PFSK-1 (cell line): ENCODE results near the gene RPL12.

Source experiments
- FOXP2 ChIP-seq: optimal IDR thresholded peaks from 2 replicates; pipeline ENCODE3; 2011; ENCODE audit warnings: borderline replicate concordance, control low read depth, inconsistent platforms; ENCODE audit not compliant: insufficient read depth; ENCODE audit errors: extremely low read length, extremely low read depth
- POLR2AphosphoS5 ChIP-seq: IDR thresholded peaks from 2 replicates; pipeline ENCODE4 v1.6.1; 2012; ENCODE audit warnings: low read depth, mild to moderate bottlenecking, control low read depth, low read length, moderate library complexity
- REST ChIP-seq, 2 experiments: IDR thresholded peaks; 2 replicates each; pipeline versions ENCODE4 v1.6.1 to v1.8.0; 2011 to 2012; ENCODE audit warnings: low read depth in 2 of 2, low read length in 2 of 2, control low read depth in 1 of 2, inconsistent platforms in 1 of 2, mild to moderate bottlenecking in 1 of 2, moderate library complexity in 1 of 2; ENCODE audit not compliant: insufficient read depth in 1 of 2
- SIN3A ChIP-seq: IDR thresholded peaks from 2 replicates; pipeline ENCODE4 v1.6.1; 2012; ENCODE audit warnings: mild to moderate bottlenecking, low read length, moderate library complexity, borderline replicate concordance; ENCODE audit not compliant: insufficient read depth
- TAF1 ChIP-seq: IDR thresholded peaks from 2 replicates; pipeline ENCODE4 v1.6.1; 2012; ENCODE audit warnings: low read length, control low read depth, borderline replicate concordance; ENCODE audit not compliant: insufficient read depth

RPL12 gene

GRCh38 chr9:127398275-127398647 lies 52.9 kb downstream of the RPL12 start:
- TF ChIP-seq SIN3A (no peak), REST (IDR thresholded peaks at IDR 0.05; ENCODE audit: insufficient read depth in 1 of 2, low read depth in 2 of 2, low read length in 2 of 2) (no peak), FOXP2 (no peak), POLR2AphosphoS5 (no peak), TAF1 (no peak)
